ENCODE data around the gene SPATA4.

The SPATA4 gene

DNA sequence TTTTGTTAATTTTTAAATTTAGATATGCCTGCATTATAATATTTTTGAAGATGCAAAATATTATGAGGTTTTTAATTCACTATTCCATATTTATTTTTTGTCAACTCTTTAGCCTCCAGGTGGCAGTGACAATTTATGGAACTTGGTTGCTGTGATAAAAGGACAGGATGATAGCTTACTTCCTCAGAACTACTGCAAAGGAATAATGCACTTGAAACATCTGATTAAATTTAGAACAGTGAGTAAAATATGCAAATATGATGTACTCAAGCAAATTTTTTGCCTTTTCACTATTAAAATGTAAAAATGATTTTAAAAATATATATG is 45.1 kb downstream of the SPATA4 start:
- no peak for ATAC-seq
- no peaks in the 10 kb centered on the region for H3K4me1 Mint-ChIP-seq
- H3K9me3 Mint-ChIP-seq, result no peaks in the 10 kb centered on the region
- H3K4me3 Mint-ChIP-seq, result no peak overlapping the region
- no peak overlapping the region for H3K27ac Mint-ChIP-seq
- DNase-seq, result no peak
- no peaks in the 10 kb centered on the region for H3K27me3 Mint-ChIP-seq

- Mint-ChIP-seq H3K27ac (peak overlapping the region in 1 of 2 donors; percentile 33), H3K4me1 (no peaks in the 10 kb centered on the region), H3K9me3 (no peaks in the 10 kb centered on the region), H3K4me3 (no peak overlapping the region), H3K27me3 (no peaks in the 10 kb centered on the region)
- DNase-seq (no peak), ATAC-seq (no peak)
Measured at GRCh38 chr4:176149680-176150355, 45.6 kb downstream of the SPATA4 start.

DNA sequence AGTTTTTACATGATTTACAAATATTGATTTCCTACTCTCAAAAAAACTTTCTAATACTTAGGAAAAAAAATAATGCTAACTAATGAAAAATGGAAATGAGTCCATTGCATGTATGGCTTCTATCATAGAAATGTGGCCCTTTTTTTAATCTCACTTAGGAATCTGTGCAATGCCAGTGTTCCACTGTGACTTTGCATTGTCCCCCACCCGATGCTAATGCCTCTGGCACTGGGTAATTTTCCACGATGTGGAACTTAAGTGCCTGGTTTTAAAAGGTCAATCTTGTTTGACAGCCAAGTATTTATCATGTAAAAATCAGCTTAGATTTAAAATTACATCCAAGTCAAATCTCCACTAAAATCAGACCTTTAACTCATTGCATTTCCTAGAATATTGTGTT is 53.1 kb downstream of the SPATA4 start:
- Mint-ChIP-seq H3K9me3 (no peaks in the 10 kb centered on the region), H3K27ac (no peak overlapping the region), H3K27me3 (no peaks in the 10 kb centered on the region), H3K4me3 (no peak overlapping the region), H3K4me1 (no peaks in the 10 kb centered on the region)
- DNase-seq (no peak), ATAC-seq (no peak)

DNA sequence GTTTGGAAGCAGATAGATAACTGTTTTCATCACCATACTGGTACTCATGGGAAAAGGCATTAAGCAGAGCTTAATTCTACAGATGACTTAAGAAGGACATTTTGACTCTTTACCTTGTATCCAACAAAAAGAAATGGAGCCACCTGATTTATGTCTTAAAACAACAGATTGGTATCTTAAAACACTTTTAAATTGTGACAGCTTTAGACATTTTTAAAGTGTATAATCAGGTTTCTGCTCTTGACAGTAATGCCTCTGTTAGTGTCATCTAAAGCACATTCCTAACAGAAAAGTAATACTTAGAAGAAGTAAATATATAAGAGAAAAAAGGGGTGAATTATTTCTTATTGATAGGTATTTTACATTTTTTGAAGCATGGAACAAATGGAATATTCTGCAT is 55.9 kb downstream of the SPATA4 start:
- H3K9me3 Mint-ChIP-seq, result no peaks in the 10 kb centered on the region
- no peaks in the 10 kb centered on the region for H3K27me3 Mint-ChIP-seq
- no peak overlapping the region for H3K4me3 Mint-ChIP-seq
- DNase-seq (no peak), ATAC-seq (no peak)
- H3K27ac Mint-ChIP-seq, result no peak overlapping the region
- H3K4me1 Mint-ChIP-seq, result no peaks in the 10 kb centered on the region

GRCh38 chr4:176137631-176138030 is 57.8 kb downstream of the SPATA4 start:
- ATAC-seq (no peak), DNase-seq (no peak)
- H3K4me3 Mint-ChIP-seq, result no peak overlapping the region
- H3K27ac Mint-ChIP-seq, result no peak overlapping the region
- no peaks in the 10 kb centered on the region for H3K4me1 Mint-ChIP-seq
- no peaks in the 10 kb centered on the region for H3K9me3 Mint-ChIP-seq
- no peaks in the 10 kb centered on the region for H3K27me3 Mint-ChIP-seq

GRCh38 chr4:176134670-176135069 is 60.7 kb downstream of the SPATA4 start:
- H3K4me3 Mint-ChIP-seq, result no peak overlapping the region
- H3K4me1 Mint-ChIP-seq, result no peaks in the 10 kb centered on the region
- no peak for DNase-seq
- H3K27ac Mint-ChIP-seq, result no peak overlapping the region
- ATAC-seq, result no peak
- no peaks in the 10 kb centered on the region for H3K9me3 Mint-ChIP-seq
- no peaks in the 10 kb centered on the region for H3K27me3 Mint-ChIP-seq
